PC-9 (cell line): ENCODE data around the gene CEL. TPM values are rescaled to one million over a fixed set of nuclear protein-coding genes. Genes with fewer than 3 reads are reported as not detected.

Experiments used
- BruUV-seq: library from RNA; stranded (reverse); fragments of 400-500 nt; replicated peaks from 2 replicates; lab custom pipeline; 2021; lab: Mats Ljungman, UMichigan
- CTCF ChIA-PET: fragments of 300-600 bp; sonication (Branson Sonifier 250); formaldehyde crosslinking; loops from one replicate; lab custom pipeline; 2022; ENCODE audit warnings: antibody characterized with exemption; lab: Charles Lee
- POLR2A ChIA-PET: fragments of 300-600 bp; sonication (Branson Sonifier 250); formaldehyde crosslinking; loops from one replicate; lab custom pipeline; 2022; ENCODE audit warnings: antibody characterized with exemption; ENCODE audit not compliant: unreplicated experiment; lab: Charles Lee
- DNase-seq, 2 experiments: peaks; one replicate each; pipeline versions ENCODE4 v3.0.0 to v3.0.0-alpha.2; 2015 to 2022; ENCODE audit warnings: mixed read lengths in 1 of 2
- H2AFZ ChIP-seq: fragments of 200-600 bp; sonication (generic); 2 replicates; pipeline ENCODE4 v1.8.1; 2017; ENCODE audit warnings: antibody characterized with exemption
- H3F3A ChIP-seq: fragments of 200-600 bp; sonication (generic); 2 replicates; pipeline ENCODE4 v1.8.1; 2017; ENCODE audit warnings: antibody characterized with exemption, mild to moderate bottlenecking, low read depth; ENCODE audit not compliant: insufficient read depth
- H3K27ac ChIP-seq: fragments of 200-600 bp; sonication (generic); 2 replicates; pipeline ENCODE4 v1.6.1; 2016; ENCODE audit warnings: mixed run types
- H3K27me3 ChIP-seq: fragments of 200-600 bp; sonication (generic); 2 replicates; pipeline ENCODE4 v1.6.1; 2016; ENCODE audit warnings: low read depth, mixed run types; ENCODE audit not compliant: insufficient read depth
- H3K36me3 ChIP-seq: fragments of 200-600 bp; sonication (generic); 2 replicates; pipeline ENCODE4 v1.6.1; 2016; ENCODE audit warnings: low read depth, mixed run types
- H3K4me1 ChIP-seq: fragments of 200-600 bp; sonication (generic); replicated peaks from 2 replicates; pipeline ENCODE4 v1.6.1; 2016; ENCODE audit warnings: mixed run types; ENCODE audit not compliant: insufficient read depth
- H3K4me2 ChIP-seq: fragments of 200-600 bp; sonication (generic); 2 replicates; pipeline ENCODE4 v1.6.1; 2017; ENCODE audit warnings: mixed run types
- H3K4me3 ChIP-seq: fragments of 200-600 bp; sonication (generic); 2 replicates; pipeline ENCODE4 v1.6.1; 2016; ENCODE audit warnings: mixed run types
- H3K79me2 ChIP-seq: fragments of 200-600 bp; sonication (generic); 2 replicates; pipeline ENCODE4 v1.6.1; 2017; ENCODE audit warnings: low read depth, mixed run types
- H3K9me2 ChIP-seq: fragments of 200-600 bp; sonication (generic); 2 replicates; pipeline ENCODE4 v1.8.1; 2017; ENCODE audit warnings: mild to moderate bottlenecking; ENCODE audit not compliant: insufficient read depth
- H3K9me3 ChIP-seq: fragments of 200-600 bp; sonication (generic); 2 replicates; pipeline ENCODE4 v1.8.1; 2016; ENCODE audit warnings: low read depth; ENCODE audit not compliant: insufficient read depth
- H4K20me1 ChIP-seq: fragments of 200-600 bp; sonication (generic); 2 replicates; pipeline ENCODE4 v1.8.1; 2017; ENCODE audit not compliant: insufficient read depth
- CTCF ChIP-seq: fragments of 200-600 bp; sonication (generic); conservative IDR thresholded peaks from 2 replicates; pipeline ENCODE4 v1.6.1; 2017; ENCODE audit warnings: mixed run types, antibody characterized with exemption, mild to moderate bottlenecking, moderate library complexity
- EZH2 ChIP-seq: fragments of 200-600 bp; sonication (generic); IDR thresholded peaks from 2 replicates; pipeline ENCODE4 v1.8.0; 2017; ENCODE audit warnings: antibody characterized with exemption, low read depth
- intact Hi-C: fragments of 100-400 bp; cut with micrococcal nuclease; formaldehyde crosslinking; loops from one replicate; pipeline ENCODE4 v1.10.0; 2022; ENCODE audit not compliant: unreplicated experiment
- total RNA-seq: library from RNA; stranded (reverse); gene quantifications from 2 replicates; pipeline ENCODE4 v1.2.3, GENCODE V29; 2021

The CEL gene
- total RNA-seq, 1 experiment from 2014 or later: 2.7 TPM

GRCh38 chr9:133074111-133074651 lies 12.4 kb downstream of the CEL start:
- no peak for DNase-seq
- TF ChIP-seq CTCF (no peak), EZH2 (no peak)
- H3K9me2 ChIP-seq: no peaks in the 10 kb centered on the region
- no peaks in the 10 kb centered on the region for H3K9me3 ChIP-seq
- peaks cover 6% of the 10 kb centered on the region; the same call in 1 of the 2 replicates for H3F3A ChIP-seq
- CTCF ChIA-PET: no interaction called here
- no peak overlapping the region for H3K27ac ChIP-seq
- no peak overlapping the region for H3K4me3 ChIP-seq
- peaks cover 37% of the 10 kb centered on the region for H3K27me3 ChIP-seq
- POLR2A ChIA-PET: interaction anchor here (0.5 kb wide), 1 partner anchor 50 kb away, joined by 3 read pairs; no protein-coding TSS in a partner anchor
- H4K20me1 ChIP-seq: no peaks in the 10 kb centered on the region
- H3K4me2 ChIP-seq: no peak overlapping the region
- no peaks in the 10 kb centered on the region for H3K4me1 ChIP-seq
- BruUV-seq: no TSS peak
- H2AFZ ChIP-seq: no peak overlapping the region
- no peaks in the 10 kb centered on the region for H3K79me2 ChIP-seq
- intact Hi-C loops: no loop called here
- no peaks in the 10 kb centered on the region for H3K36me3 ChIP-seq

GRCh38 chr9:133075925-133076630 lies 14.3 kb downstream of the CEL start:
- intact Hi-C loops: no loop called here
- peaks cover 53% of the 10 kb centered on the region for H3K27me3 ChIP-seq
- no peak overlapping the region for H3K4me3 ChIP-seq
- TF ChIP-seq CTCF (no peak), EZH2 (no peak)
- H4K20me1 ChIP-seq: no peaks in the 10 kb centered on the region
- H2AFZ ChIP-seq: no peak overlapping the region
- BruUV-seq: no TSS peak
- H3K36me3 ChIP-seq: no peaks in the 10 kb centered on the region
- H3K4me1 ChIP-seq: no peaks in the 10 kb centered on the region
- no peaks in the 10 kb centered on the region for H3K9me3 ChIP-seq
- H3K4me2 ChIP-seq: no peak overlapping the region
- peaks cover 6% of the 10 kb centered on the region; the same call in 1 of the 2 replicates for H3F3A ChIP-seq
- ChIA-PET CTCF (no interaction called here), POLR2A (interaction anchor here (0.6 to 0.7 kb wide), 3 partner anchors 12 to 170 kb away, joined by 3 to 8 read pairs (median 4); no protein-coding TSS in a partner anchor)
- no peaks in the 10 kb centered on the region for H3K79me2 ChIP-seq
- no peaks in the 10 kb centered on the region for H3K9me2 ChIP-seq
- no peak overlapping the region for H3K27ac ChIP-seq
- peak in 1 of 2 experiments; percentile 43 for DNase-seq

GRCh38 chr9:133076691-133077090 lies 14.9 kb downstream of the CEL start:
- CTCF ChIA-PET: no interaction called here
- Histone ChIP-seq H3K4me2 (no peak overlapping the region), H3K79me2 (no peaks in the 10 kb centered on the region), H3K4me3 (no peak overlapping the region), H3K4me1 (no peaks in the 10 kb centered on the region), H4K20me1 (no peaks in the 10 kb centered on the region), H3K27me3 (peaks cover 53% of the 10 kb centered on the region), H3K9me2 (no peaks in the 10 kb centered on the region), H3K27ac (no peak overlapping the region), H3K9me3 (no peaks in the 10 kb centered on the region), H3F3A (peaks cover 6% of the 10 kb centered on the region; the same call in 1 of the 2 replicates), H2AFZ (no peak overlapping the region), H3K36me3 (no peaks in the 10 kb centered on the region)
- no TSS peak for BruUV-seq
- no peak for DNase-seq
- intact Hi-C loops: no loop called here
- POLR2A ChIA-PET: interaction anchor here (0.6 kb wide), 1 partner anchor 13 kb away, joined by 8 read pairs; no protein-coding TSS in a partner anchor
- TF ChIP-seq CTCF (no peak), EZH2 (no peak)
